CD4-positive, alpha-beta T cell (primary cell): ENCODE results near the gene COL5A1. TPM values are rescaled to one million over a fixed set of nuclear protein-coding genes. Genes with fewer than 3 reads are reported as not detected.

Source experiments
- ATAC-seq: fragments of 200-7000 bp; cut with Tn5 transposase; one replicate; pipeline ENCODE4 v1.10.0; 2022; ENCODE audit warnings: mild to moderate bottlenecking; ENCODE audit not compliant: poor library complexity
- CTCF ChIA-PET: fragments of 350-600 bp; sonication (Branson Sonifier 250); formaldehyde crosslinking; loops from one replicate; lab custom pipeline; 2021; ENCODE audit warnings: antibody characterized with exemption, inconsistent platforms; lab: Charles Lee
- POLR2A ChIA-PET: fragments of 350-600 bp; sonication (Branson Sonifier 250); formaldehyde crosslinking; loops from one replicate; lab custom pipeline; 2021; ENCODE audit warnings: antibody characterized with exemption, inconsistent platforms; lab: Charles Lee
- DNase-seq, 14 experiments: peaks; one replicate each; pipeline ENCODE4 v3.0.0-alpha.2; 2013 to 2020; ENCODE audit warnings: mixed read lengths in 2 of 14
- H3K27ac ChIP-seq, 2 donors: one replicate each; pipeline versions ENCODE4 v1.5.1 to v1.7.0; 2013; ENCODE audit warnings: low read length in 2 of 2, low read depth in 1 of 2, mild to moderate bottlenecking in 1 of 2
- H3K27me3 ChIP-seq, 2 experiments: 1 replicate in 1 of 2; 2 replicates in 1 of 2; pipeline versions ENCODE4 v1.6.1 to v1.7.0; 2013; ENCODE audit warnings: low read length in 2 of 2, control low read depth in 1 of 2, mild to moderate bottlenecking in 1 of 2, moderate library complexity in 1 of 2; ENCODE audit not compliant: insufficient read depth in 2 of 2, control insufficient read depth in 1 of 2
- H3K36me3 ChIP-seq: one replicate; pipeline ENCODE4 v1.6.1; 2013; ENCODE audit warnings: low read length, control low read depth; ENCODE audit not compliant: insufficient read depth
- H3K4me1 ChIP-seq: one replicate; pipeline ENCODE4 v1.6.1; 2013; ENCODE audit warnings: low read length, control low read depth; ENCODE audit not compliant: insufficient read depth
- H3K4me3 ChIP-seq: one replicate; pipeline ENCODE4 v1.5.1; 2013; ENCODE audit warnings: mild to moderate bottlenecking, low read length, moderate library complexity
- H3K9me3 ChIP-seq, 2 experiments: 1 replicate in 1 of 2; 2 replicates in 1 of 2; pipeline versions ENCODE4 v1.6.1 to v1.7.0; 2013; ENCODE audit warnings: low read length in 2 of 2, mild to moderate bottlenecking in 2 of 2, control low read depth in 1 of 2, moderate library complexity in 1 of 2; ENCODE audit not compliant: control insufficient read depth in 1 of 2, insufficient read depth in 1 of 2
- H3K27ac Mint-ChIP-seq: one replicate; pipeline ENCODE4 v1.8.0; 2020; ENCODE audit warnings: mixed read lengths
- H3K27me3 Mint-ChIP-seq: one replicate; pipeline ENCODE4 v1.8.0; 2021; ENCODE audit warnings: mixed read lengths
- H3K36me3 Mint-ChIP-seq: one replicate; pipeline ENCODE4 v1.8.0; 2021; ENCODE audit warnings: low read depth, mixed read lengths
- H3K4me1 Mint-ChIP-seq: one replicate; pipeline ENCODE4 v1.8.0; 2021; ENCODE audit warnings: low read depth, mixed read lengths
- H3K4me3 Mint-ChIP-seq: one replicate; pipeline ENCODE4 v1.8.0; 2020; ENCODE audit warnings: mild to moderate bottlenecking, mixed read lengths
- H3K9me3 Mint-ChIP-seq: one replicate; pipeline ENCODE4 v1.8.0; 2020; ENCODE audit warnings: mixed read lengths
- CTCF ChIP-seq: fragments of 200-600 bp; IDR thresholded peaks from one replicate; pipeline ENCODE4 v1.8.0; 2022; ENCODE audit warnings: antibody characterized with exemption, mild to moderate bottlenecking
- intact Hi-C, 2 experiments: fragments of 100-400 bp; cut with DNase I in 1 of 2; cut with micrococcal nuclease in 1 of 2; formaldehyde crosslinking; loops; one replicate each; pipeline versions ENCODE4 v1.15.1 to v1.9.0; 2023 to 2025; cut with DNase I, micrococcal nuclease
- total RNA-seq, 174 experiments: library from RNA in 2 of 174; stranded (reverse) in 2 of 174; gene quantifications; one replicate each; pipeline ENCODE4 v1.2.3 and lab custom pipeline; 2021 to 2026

The COL5A1 gene
- total RNA-seq, 2 experiments from 2014 or later = 0.41 to 0.50 TPM

DNA sequence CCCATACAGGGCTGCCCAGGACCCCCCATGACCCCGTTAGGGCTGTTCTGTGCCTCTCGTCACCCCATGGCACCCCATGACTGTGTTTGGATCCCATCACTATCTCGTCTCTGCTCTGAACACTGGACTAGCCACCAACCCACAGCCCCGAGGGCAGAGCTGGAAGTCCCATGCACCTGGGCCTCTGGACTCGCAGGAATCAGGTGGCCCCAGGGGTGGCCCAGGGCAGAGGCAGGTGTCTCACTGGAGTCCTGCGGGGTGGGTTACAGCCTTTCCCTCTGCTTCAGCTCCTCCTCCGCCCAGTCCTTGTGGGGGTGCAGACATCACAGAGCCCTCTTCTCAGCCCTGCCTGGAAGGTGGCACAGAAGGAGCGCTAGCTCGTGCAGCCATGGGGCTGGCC is 79.7 kb downstream of the COL5A1 start:
- POLR2A ChIA-PET = no interaction called here
- CTCF ChIA-PET = interaction anchor here (0.6 kb wide), 1 partner anchor 197 kb away, joined by 3 read pairs; the partner anchor contains the start of gene FCN1
- H3K4me1 Mint-ChIP-seq = no peaks in the 10 kb centered on the region
- TF ChIP-seq CTCF = no peak
- no peak for ATAC-seq
- Histone ChIP-seq H3K27me3 (peaks cover 0 to 5% of the 10 kb centered on the region in 2 experiments), H3K4me1 (no peaks in the 10 kb centered on the region), H3K9me3 (peaks cover 0 to 5% of the 10 kb centered on the region in 2 experiments), H3K4me3 (no peak overlapping the region), H3K27ac (no peak overlapping the region), H3K36me3 (no peaks in the 10 kb centered on the region)
- intact Hi-C loops = no loop called here
- no peaks in the 10 kb centered on the region for H3K9me3 Mint-ChIP-seq
- DNase-seq = no peak
- no peak overlapping the region for H3K4me3 Mint-ChIP-seq
- H3K36me3 Mint-ChIP-seq = no peaks in the 10 kb centered on the region
- H3K27me3 Mint-ChIP-seq = peaks cover 16% of the 10 kb centered on the region
- H3K27ac Mint-ChIP-seq = no peak overlapping the region

- no peak overlapping the region for H3K27ac ChIP-seq
- H3K4me3 ChIP-seq = no peak overlapping the region
- Mint-ChIP-seq H3K4me3 (no peak overlapping the region), H3K36me3 (no peaks in the 10 kb centered on the region), H3K27ac (no peak overlapping the region), H3K27me3 (peaks cover 16% of the 10 kb centered on the region), H3K9me3 (no peaks in the 10 kb centered on the region), H3K4me1 (no peaks in the 10 kb centered on the region)
- CTCF ChIA-PET = no interaction called here
- intact Hi-C loops = no loop called here
- peaks cover 0 to 5% of the 10 kb centered on the region in 2 experiments for H3K27me3 ChIP-seq
- ATAC-seq (no peak), DNase-seq (no peak)
- H3K9me3 ChIP-seq = no peaks in the 10 kb centered on the region
- no peaks in the 10 kb centered on the region for H3K4me1 ChIP-seq
- POLR2A ChIA-PET = no interaction called here
- H3K36me3 ChIP-seq = no peaks in the 10 kb centered on the region
- TF ChIP-seq CTCF = no peak
Measured at GRCh38 chr9:134722120-134722701, 80.6 kb downstream of the COL5A1 start.

DNA sequence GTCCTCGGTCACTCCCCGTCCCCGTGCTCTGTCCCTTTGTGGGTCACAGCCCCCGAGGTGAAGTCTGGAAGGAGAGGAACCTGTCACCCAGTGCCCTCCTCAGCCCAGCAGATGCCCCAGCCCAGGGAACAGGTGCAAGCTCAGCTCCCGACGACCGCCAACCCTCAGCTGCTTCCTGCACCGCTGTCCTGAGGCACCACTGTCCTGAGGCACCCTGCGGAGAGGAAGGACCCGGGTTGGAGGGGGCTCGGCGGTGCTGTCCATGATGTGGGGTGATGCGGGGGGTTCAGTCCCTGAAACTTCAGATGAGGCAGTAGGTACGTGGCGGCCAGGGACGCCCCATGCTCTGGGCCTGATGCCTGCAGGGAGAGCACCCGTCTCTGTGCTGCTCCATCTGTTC is 81.4 kb downstream of the COL5A1 start:
- Histone ChIP-seq H3K36me3 (no peaks in the 10 kb centered on the region), H3K9me3 (peaks cover 0 to 5% of the 10 kb centered on the region in 2 experiments), H3K27me3 (peaks cover 0 to 7% of the 10 kb centered on the region in 2 experiments), H3K27ac (no peak overlapping the region), H3K4me1 (no peaks in the 10 kb centered on the region), H3K4me3 (no peak overlapping the region)
- H3K27ac Mint-ChIP-seq = no peak overlapping the region
- ATAC-seq (no peak), DNase-seq (no peak)
- POLR2A ChIA-PET = no interaction called here
- CTCF ChIA-PET = no interaction called here
- H3K36me3 Mint-ChIP-seq = no peaks in the 10 kb centered on the region
- no peak overlapping the region for H3K4me3 Mint-ChIP-seq
- intact Hi-C loops = no loop called here
- no peak for TF ChIP-seq CTCF
- H3K27me3 Mint-ChIP-seq = peaks cover 16% of the 10 kb centered on the region
- H3K4me1 Mint-ChIP-seq = no peaks in the 10 kb centered on the region
- H3K9me3 Mint-ChIP-seq = no peaks in the 10 kb centered on the region
